PC-3 (cell line): Measurements from ENCODE around the gene DLX6. TPM values are rescaled to one million over a fixed set of nuclear protein-coding genes. Genes with fewer than 3 reads are reported as not detected.

ENCODE experiments used
- ATAC-seq: fragments of 200-7000 bp; cut with Tn5 transposase; 2 replicates; pipeline ENCODE4 v1.9.1; 2020; ENCODE audit warnings: mild to moderate bottlenecking, moderate library complexity
- BruUV-seq: library from RNA; stranded (reverse); fragments of 400-500 nt; replicated peaks from 2 replicates; lab custom pipeline; 2021; lab: Mats Ljungman, UMichigan
- CTCF ChIA-PET: fragments of 300-600 bp; sonication (Branson Sonifier 250); formaldehyde crosslinking; loops from one replicate; lab custom pipeline; 2022; ENCODE audit warnings: antibody characterized with exemption; lab: Charles Lee
- POLR2A ChIA-PET: fragments of 300-600 bp; sonication (Branson Sonifier 250); formaldehyde crosslinking; loops from one replicate; lab custom pipeline; 2022; ENCODE audit warnings: antibody characterized with exemption; ENCODE audit not compliant: unreplicated experiment; lab: Charles Lee
- DNase-seq: peaks from one replicate; pipeline ENCODE4 v3.0.0-alpha.2; 2015
- H2AFZ ChIP-seq: fragments of 300-600 bp; sonication (generic); 2 replicates; pipeline ENCODE4 v1.6.0; 2016; ENCODE audit warnings: antibody characterized with exemption, low read length
- H3F3A ChIP-seq: fragments of 300-600 bp; sonication (generic); one replicate; pipeline ENCODE4 v1.6.0; 2017; ENCODE audit warnings: antibody characterized with exemption, low read length, control low read depth, mild to moderate bottlenecking; ENCODE audit not compliant: unreplicated experiment
- H3K27ac ChIP-seq: fragments of 300-600 bp; sonication (generic); 2 replicates; pipeline ENCODE4 v1.5.1; 2016; ENCODE audit warnings: mild to moderate bottlenecking, low read length
- H3K27me3 ChIP-seq: fragments of 300-600 bp; sonication (generic); 2 replicates; pipeline ENCODE4 v1.6.1; 2016; ENCODE audit warnings: low read length, mixed read lengths
- H3K36me3 ChIP-seq: fragments of 300-600 bp; sonication (generic); 2 replicates; pipeline ENCODE4 v1.6.1; 2016; ENCODE audit warnings: low read depth, mixed run types, low read length, mixed read lengths
- H3K4me1 ChIP-seq: fragments of 300-600 bp; sonication (generic); 2 replicates; pipeline ENCODE4 v1.5.1; 2016; ENCODE audit warnings: low read length; ENCODE audit not compliant: insufficient read depth
- H3K4me2 ChIP-seq: fragments of 300-600 bp; sonication (generic); 2 replicates; pipeline ENCODE4 v1.6.0; 2016; ENCODE audit warnings: low read length
- H3K4me3 ChIP-seq: fragments of 300-600 bp; sonication (generic); 2 replicates; pipeline ENCODE4 v1.5.1; 2016; ENCODE audit warnings: mild to moderate bottlenecking, low read length, mixed read lengths
- H3K79me2 ChIP-seq: fragments of 300-600 bp; sonication (generic); 2 replicates; pipeline ENCODE4 v1.6.1; 2017; ENCODE audit warnings: low read length, mixed read lengths
- H3K9ac ChIP-seq: fragments of 300-600 bp; sonication (generic); 2 replicates; pipeline ENCODE4 v1.6.0; 2016; ENCODE audit warnings: mild to moderate bottlenecking, low read length
- H3K9me2 ChIP-seq: fragments of 300-600 bp; sonication (generic); replicated peaks from 2 replicates; pipeline ENCODE4 v1.6.1; 2016; ENCODE audit warnings: mixed run types, low read length, mixed read lengths
- H3K9me3 ChIP-seq: fragments of 300-600 bp; sonication (generic); 2 replicates; pipeline ENCODE4 v1.6.1; 2016; ENCODE audit warnings: low read length, mixed read lengths
- H4K20me1 ChIP-seq: fragments of 300-600 bp; sonication (generic); 2 replicates; pipeline ENCODE4 v1.6.1; 2016; ENCODE audit warnings: low read length, mixed read lengths
- CTCF ChIP-seq: fragments of 300-600 bp; sonication (generic); conservative IDR thresholded peaks from 2 replicates; pipeline ENCODE4 v1.5.1; 2017; ENCODE audit warnings: antibody characterized with exemption, low read depth, mild to moderate bottlenecking, low read length
- EZH2 ChIP-seq: fragments of 300-600 bp; sonication (generic); IDR thresholded peaks from one replicate; pipeline ENCODE4 v1.6.1; 2017; ENCODE audit warnings: antibody characterized with exemption, mild to moderate bottlenecking, low read length; ENCODE audit not compliant: unreplicated experiment
- EZH2phosphoT487 ChIP-seq: fragments of 300-600 bp; sonication (generic); IDR thresholded peaks from 2 replicates; pipeline ENCODE4 v1.6.1; 2018; ENCODE audit warnings: mild to moderate bottlenecking, antibody characterized with exemption, low read length, borderline replicate concordance
- intact Hi-C: fragments of 100-400 bp; cut with micrococcal nuclease; formaldehyde crosslinking; loops from 2 replicates; pipeline ENCODE4 v1.9.0; 2023
- total RNA-seq: library from RNA; depleted of rRNA; stranded (reverse); fragments of >200 nt; gene quantifications from 2 replicates; pipeline ENCODE4 v1.2.3, GENCODE V29; 2014

DLX6 gene
- total RNA-seq, 1 experiment from 2014 or later = not detected

GRCh38 chr7:96973986-96974385 lies 31.4 kb upstream of the DLX6 start:
- no TSS peak for BruUV-seq
- intact Hi-C loops = no loop called here
- ATAC-seq (no peak), DNase-seq (no peak)
- H3K27me3 ChIP-seq = no peaks in the 10 kb centered on the region
- no peaks in the 10 kb centered on the region for H3K79me2 ChIP-seq
- H3K27ac ChIP-seq = no peak overlapping the region
- no peaks in the 10 kb centered on the region for H3K4me1 ChIP-seq
- H4K20me1 ChIP-seq = no peaks in the 10 kb centered on the region
- no peak overlapping the region for H3K4me3 ChIP-seq
- no peaks in the 10 kb centered on the region for H3F3A ChIP-seq
- no peak overlapping the region for H2AFZ ChIP-seq
- H3K4me2 ChIP-seq = no peak overlapping the region
- H3K9ac ChIP-seq = no peak overlapping the region
- no peaks in the 10 kb centered on the region for H3K36me3 ChIP-seq
- CTCF ChIA-PET = no interaction called here
- TF ChIP-seq CTCF (no peak), EZH2phosphoT487 (no peak)
- H3K9me2 ChIP-seq = no peaks in the 10 kb centered on the region
- POLR2A ChIA-PET = no interaction called here
- H3K9me3 ChIP-seq = no peaks in the 10 kb centered on the region

- intact Hi-C loops = no loop called here
- BruUV-seq = no TSS peak
- Histone ChIP-seq H2AFZ (no peak overlapping the region), H3K36me3 (no peaks in the 10 kb centered on the region), H3K9ac (no peak overlapping the region), H3K79me2 (no peaks in the 10 kb centered on the region), H3K4me3 (no peak overlapping the region), H3K27me3 (no peaks in the 10 kb centered on the region), H3K4me1 (no peaks in the 10 kb centered on the region), H3K27ac (no peak overlapping the region), H3F3A (no peaks in the 10 kb centered on the region), H3K9me2 (no peaks in the 10 kb centered on the region), H3K4me2 (no peak overlapping the region), H4K20me1 (no peaks in the 10 kb centered on the region), H3K9me3 (no peaks in the 10 kb centered on the region)
- DNase-seq = no peak
- ChIA-PET CTCF (no interaction called here), POLR2A (no interaction called here)
- ATAC-seq = no peak
- TF ChIP-seq CTCF (no peak), EZH2phosphoT487 (no peak), EZH2 (no peak)
Observed at GRCh38 chr7:96976106-96976505, 29.2 kb upstream of the DLX6 start.

GRCh38 chr7:96977445-96977844 lies 27.9 kb upstream of the DLX6 start:
- intact Hi-C loops = no loop called here
- H3K27me3 ChIP-seq = no peaks in the 10 kb centered on the region
- no peaks in the 10 kb centered on the region for H3K36me3 ChIP-seq
- no peak overlapping the region for H3K9ac ChIP-seq
- no peak for ATAC-seq
- H4K20me1 ChIP-seq = no peaks in the 10 kb centered on the region
- no TSS peak for BruUV-seq
- H3K4me1 ChIP-seq = peaks cover 1% of the 10 kb centered on the region; the same call in 1 of the 2 replicates
- TF ChIP-seq CTCF (no peak), EZH2phosphoT487 (no peak), EZH2 (no peak)
- ChIA-PET POLR2A (no interaction called here), CTCF (no interaction called here)
- H3K9me3 ChIP-seq = no peaks in the 10 kb centered on the region
- no peak overlapping the region for H3K4me2 ChIP-seq
- no peaks in the 10 kb centered on the region for H3K9me2 ChIP-seq
- H3K79me2 ChIP-seq = no peaks in the 10 kb centered on the region
- DNase-seq = no peak
- H2AFZ ChIP-seq = no peak overlapping the region
- no peak overlapping the region for H3K4me3 ChIP-seq
- no peak overlapping the region for H3K27ac ChIP-seq
- H3F3A ChIP-seq = no peaks in the 10 kb centered on the region
